Lower leg skin (tissue), 4 donors: ENCODE data around the gene PSORS1C2. TPM values are rescaled to one million over a fixed set of nuclear protein-coding genes. Genes with fewer than 3 reads are reported as not detected.

Experiments used
- DNase-seq, 2 donors: peaks; one replicate each; pipeline ENCODE4 v3.0.0-alpha.2; 2019; ENCODE audit warnings: low spot score in 2 of 2
- H3K4me3 ChIP-seq: fragments of 200-600 bp; sonication (generic); 2 replicates; pipeline ENCODE4 v1.5.1; 2017; ENCODE audit warnings: mild to moderate bottlenecking, low read depth; ENCODE audit not compliant: poor library complexity, severe bottlenecking
- CTCF ChIP-seq, 3 donors: fragments of 450-650 bp; IDR thresholded peaks; one replicate each; pipeline ENCODE4 v1.5.1; 2016; ENCODE audit warnings: antibody characterized with exemption in 3 of 3, mild to moderate bottlenecking in 3 of 3, moderate library complexity in 2 of 3
- POLR2A ChIP-seq, 2 donors: fragments of 450-650 bp; IDR thresholded peaks; one replicate each; pipeline ENCODE4 v1.6.1; 2016 to 2017; ENCODE audit warnings: antibody characterized with exemption in 2 of 2, mild to moderate bottlenecking in 1 of 2, moderate library complexity in 1 of 2
- WGBS, 2 donors: methylation state at CpG; one replicate each; pipeline ENCODE4 v1.1.5; 2018; 5-methylcytosine and 5-hydroxymethylcytosine counted together
- intact Hi-C: fragments of 100-400 bp; cut with DNase I; formaldehyde crosslinking; loops from one replicate; pipeline ENCODE4 v1.15.0; 2023; ENCODE audit warnings: low total_unique reads
- total RNA-seq, 4 donors: library from RNA; depleted of rRNA; stranded (reverse); fragments of >200 nt; gene quantifications; one replicate each; pipeline ENCODE4 v1.1.0, GENCODE V29; 2016

PSORS1C2 gene
- total RNA-seq, 4 donors from 2014 or later, result 34.8 to 55.5 (median 44.1) TPM

GRCh38 chr6:31120151-31120915 lies 18.5 kb downstream of the PSORS1C2 start, which contains the start of gene CDSN:
Gene CDSN, minus strand, starts transcription at chr6:31120446. Its CDS starts 27 bp downstream, at chr6:31120419.
- intact Hi-C loops, result no loop called here
- WGBS, 2 donors, result 59 to 73% methylated on average over 25 to 26 of the region's 26 CpGs
- no peak for DNase-seq
- H3K4me3 ChIP-seq, result no peak within 1 kb of the TSS
- TF ChIP-seq CTCF (IDR thresholded peaks at IDR 0.05) (no peak), POLR2A (IDR thresholded peaks at IDR 0.05) (no peak)

GRCh38 chr6:31118178-31118577 lies 20.7 kb downstream of the PSORS1C2 start:
- DNase-seq, result no peak
- H3K4me3 ChIP-seq, result no peak overlapping the region
- WGBS, 2 donors, result 75 to 89% methylated on average over 7 of the region's 7 CpGs
- intact Hi-C loops, result no loop called here
- TF ChIP-seq POLR2A (IDR thresholded peaks at IDR 0.05) (no peak), CTCF (IDR thresholded peaks at IDR 0.05) (no peak)

- no peak overlapping the region for H3K4me3 ChIP-seq
- 51 to 56% methylated on average over 18 to 19 of the region's 19 CpGs for WGBS, 2 donors
- TF ChIP-seq CTCF (IDR thresholded peaks at IDR 0.05) (no peak), POLR2A (IDR thresholded peaks at IDR 0.05) (no peak)
- intact Hi-C loops, result no loop called here
- DNase-seq, result no peak
These were observed 22.0 kb downstream of the PSORS1C2 start for GRCh38 chr6:31116661-31117385.

GRCh38 chr6:31115941-31116560 lies 22.8 kb downstream of the PSORS1C2 start:
- DNase-seq, result no peak
- intact Hi-C loops, result no loop called here
- H3K4me3 ChIP-seq, result no peak overlapping the region
- 93 to 98% methylated on average over 12 of the region's 12 CpGs for WGBS, 2 donors
- TF ChIP-seq POLR2A (IDR thresholded peaks at IDR 0.05) (no peak), CTCF (IDR thresholded peaks at IDR 0.05) (no peak)

- DNase-seq, result no peak
- WGBS, 2 donors, result 37 to 39% methylated on average over 9 of the region's 9 CpGs
- TF ChIP-seq POLR2A (IDR thresholded peaks at IDR 0.05) (no peak), CTCF (IDR thresholded peaks at IDR 0.05) (no peak)
- H3K4me3 ChIP-seq, result no peak overlapping the region
- intact Hi-C loops, result no loop called here
These were observed 23.7 kb downstream of the PSORS1C2 start for GRCh38 chr6:31114970-31115849.
